Ishikawa (cell line): ENCODE results near the gene B4GALT5.

Experiments used
- CEBPB ChIP-seq: IDR thresholded peaks from 2 replicates; pipeline ENCODE4 v1.6.1; 2012
- CREB1 ChIP-seq: IDR thresholded peaks from 2 replicates; pipeline ENCODE4 v1.6.1; 2012; ENCODE audit warnings: low read depth
- EGR1 ChIP-seq: IDR thresholded peaks from 2 replicates; pipeline ENCODE4 v1.6.1; 2012
- EP300 ChIP-seq: IDR thresholded peaks from 2 replicates; pipeline ENCODE4 v1.6.1; 2012; ENCODE audit warnings: borderline replicate concordance
- NFIC ChIP-seq: IDR thresholded peaks from 2 replicates; pipeline ENCODE4 v1.6.1; 2012
- RAD21 ChIP-seq: IDR thresholded peaks from 2 replicates; pipeline ENCODE4 v1.6.1; 2012; ENCODE audit warnings: low read depth
- TAF1 ChIP-seq: IDR thresholded peaks from 2 replicates; pipeline ENCODE4 v1.6.1; 2012; ENCODE audit warnings: low read depth, mild to moderate bottlenecking
- YY1 ChIP-seq: IDR thresholded peaks from 2 replicates; pipeline ENCODE4 v1.6.1; 2012; ENCODE audit warnings: low read depth
- ZBTB7A ChIP-seq: IDR thresholded peaks from 2 replicates; pipeline ENCODE4 v1.6.1; 2012; ENCODE audit warnings: low read depth
- TF ChIP-seq, protein P1 (sequence below): IDR thresholded peaks from 2 replicates; pipeline ENCODE4 v1.6.1; 2012; ENCODE audit warnings: low read depth, mild to moderate bottlenecking

DNA sequence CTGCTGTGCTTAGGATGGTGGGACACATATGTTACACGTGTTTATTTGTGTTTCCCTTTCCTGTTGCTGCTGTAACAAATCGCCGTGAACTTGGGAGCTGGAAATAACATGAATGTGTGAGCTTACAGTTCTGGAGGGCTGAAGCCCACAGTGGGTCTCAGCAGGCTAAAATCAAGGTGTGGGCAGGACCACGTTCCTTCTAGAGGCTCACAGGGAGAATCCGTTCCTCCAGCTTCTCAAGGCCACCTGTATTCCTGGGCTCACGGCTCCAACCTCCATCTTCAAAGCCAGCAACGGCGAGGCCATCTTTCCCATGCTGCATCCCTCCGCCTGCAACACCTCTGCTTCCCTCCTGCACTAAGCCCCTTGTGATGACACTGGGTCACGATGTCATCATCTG, 118.3 kb downstream of the B4GALT5 start:
- no peak for TF ChIP-seq RAD21
- no peak for TF ChIP-seq CEBPB
- no peak for TF ChIP-seq CREB1
- TF ChIP-seq EP300: no peak
- TF ChIP-seq TAF1: no peak
- TF ChIP-seq ZBTB7A: no peak
- TF ChIP-seq NFIC: no peak
- no peak for TF ChIP-seq YY1
- TF ChIP-seq, protein P1, sequence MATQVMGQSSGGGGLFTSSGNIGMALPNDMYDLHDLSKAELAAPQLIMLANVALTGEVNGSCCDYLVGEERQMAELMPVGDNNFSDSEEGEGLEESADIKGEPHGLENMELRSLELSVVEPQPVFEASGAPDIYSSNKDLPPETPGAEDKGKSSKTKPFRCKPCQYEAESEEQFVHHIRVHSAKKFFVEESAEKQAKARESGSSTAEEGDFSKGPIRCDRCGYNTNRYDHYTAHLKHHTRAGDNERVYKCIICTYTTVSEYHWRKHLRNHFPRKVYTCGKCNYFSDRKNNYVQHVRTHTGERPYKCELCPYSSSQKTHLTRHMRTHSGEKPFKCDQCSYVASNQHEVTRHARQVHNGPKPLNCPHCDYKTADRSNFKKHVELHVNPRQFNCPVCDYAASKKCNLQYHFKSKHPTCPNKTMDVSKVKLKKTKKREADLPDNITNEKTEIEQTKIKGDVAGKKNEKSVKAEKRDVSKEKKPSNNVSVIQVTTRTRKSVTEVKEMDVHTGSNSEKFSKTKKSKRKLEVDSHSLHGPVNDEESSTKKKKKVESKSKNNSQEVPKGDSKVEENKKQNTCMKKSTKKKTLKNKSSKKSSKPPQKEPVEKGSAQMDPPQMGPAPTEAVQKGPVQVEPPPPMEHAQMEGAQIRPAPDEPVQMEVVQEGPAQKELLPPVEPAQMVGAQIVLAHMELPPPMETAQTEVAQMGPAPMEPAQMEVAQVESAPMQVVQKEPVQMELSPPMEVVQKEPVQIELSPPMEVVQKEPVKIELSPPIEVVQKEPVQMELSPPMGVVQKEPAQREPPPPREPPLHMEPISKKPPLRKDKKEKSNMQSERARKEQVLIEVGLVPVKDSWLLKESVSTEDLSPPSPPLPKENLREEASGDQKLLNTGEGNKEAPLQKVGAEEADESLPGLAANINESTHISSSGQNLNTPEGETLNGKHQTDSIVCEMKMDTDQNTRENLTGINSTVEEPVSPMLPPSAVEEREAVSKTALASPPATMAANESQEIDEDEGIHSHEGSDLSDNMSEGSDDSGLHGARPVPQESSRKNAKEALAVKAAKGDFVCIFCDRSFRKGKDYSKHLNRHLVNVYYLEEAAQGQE: no peak
- TF ChIP-seq EGR1: no peak
